Esophagus squamous epithelium (tissue), 4 donors: Measurements from ENCODE around the gene GABRG2.

Experiments used
- CTCF ChIP-seq, 6 experiments: fragments of 450-650 bp in 4 of 6; fragments of 200-600 bp in 2 of 6; sonication (generic) in 2 of 6; IDR thresholded peaks; one replicate each; pipeline ENCODE4 v1.5.1; 2016 to 2019; ENCODE audit warnings: antibody characterized with exemption in 6 of 6, mild to moderate bottlenecking in 4 of 6, moderate library complexity in 4 of 6
- POLR2A ChIP-seq, 4 donors: fragments of 450-650 bp; IDR thresholded peaks; one replicate each; pipeline ENCODE4 v1.6.1; 2017; ENCODE audit warnings: antibody characterized with exemption in 4 of 4, mild to moderate bottlenecking in 4 of 4, moderate library complexity in 3 of 4

GRCh38 chr5:162160401-162160800 is 92.8 kb downstream of the GABRG2 start:
- TF ChIP-seq CTCF (IDR thresholded peaks at IDR 0.05): no peak
- TF ChIP-seq POLR2A (IDR thresholded peaks at IDR 0.05): no peak
